Body of pancreas (tissue), 4 donors: ENCODE measurements around the gene MYRFL.

Experiments
- CTCF ChIP-seq, 7 experiments: fragments of 450-650 bp in 4 of 7; fragments of 200-600 bp in 3 of 7; sonication (generic) in 3 of 7; IDR thresholded peaks; one replicate each; pipeline ENCODE4 v1.5.1; 2016 to 2019; ENCODE audit warnings: antibody characterized with exemption in 7 of 7
- POLR2A ChIP-seq, 3 donors: fragments of 450-650 bp; IDR thresholded peaks; one replicate each; pipeline ENCODE4 v1.6.1; 2016; ENCODE audit warnings: antibody characterized with exemption in 3 of 3, mild to moderate bottlenecking in 2 of 3

DNA sequence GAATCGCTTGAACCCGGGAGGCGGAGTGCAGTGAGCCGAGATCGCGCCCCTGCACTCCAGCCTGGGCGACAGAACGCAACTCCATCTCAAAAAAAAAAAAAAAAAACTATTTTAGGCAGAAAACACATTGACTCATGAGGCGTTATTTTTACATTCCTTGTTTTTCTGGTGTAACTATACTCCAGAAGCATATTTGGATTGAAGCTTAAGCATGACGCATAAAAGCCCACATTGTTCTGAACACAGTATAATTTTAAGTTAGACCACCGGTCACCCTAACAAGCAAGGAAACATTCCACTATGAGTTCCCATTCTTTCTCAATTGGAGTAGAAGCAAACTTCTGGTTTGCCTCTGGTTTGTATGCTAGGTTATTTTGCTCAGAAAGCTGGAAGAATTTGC lies 173.0 kb downstream of the MYRFL start:
- TF ChIP-seq CTCF (IDR thresholded peaks at IDR 0.05) (no peak), POLR2A (IDR thresholded peaks at IDR 0.05) (no peak)
